Activated B cell treated with CpG ODN at 0.5 μM for 24 hours (primary cell): ENCODE results near the gene TUBA1C. TPM values are rescaled to one million over a fixed set of nuclear protein-coding genes. Genes with fewer than 3 reads are reported as not detected.
"Not testable (repeated sequence)": the region's sequence is repeated elsewhere in the genome, so short reads cannot be mapped to it uniquely, and the experiment has no call there.

ENCODE experiments used
- ATAC-seq: fragments of 200-7000 bp; cut with Tn5 transposase; one replicate; pipeline ENCODE4 v1.10.0; 2021; ENCODE audit warnings: low read depth, mild to moderate bottlenecking, moderate library complexity
- CTCF ChIA-PET: fragments of 350-600 bp; sonication (Branson Sonifier 250); formaldehyde crosslinking; loops from one replicate; lab custom pipeline; 2021; ENCODE audit warnings: antibody characterized with exemption; lab: Charles Lee
- POLR2A ChIA-PET: fragments of 350-600 bp; sonication (Branson Sonifier 250); formaldehyde crosslinking; loops from one replicate; lab custom pipeline; 2021; ENCODE audit warnings: antibody characterized with exemption; lab: Charles Lee
- DNase-seq: peaks from one replicate; pipeline ENCODE4 v3.0.0; 2022
- H3K27ac Mint-ChIP-seq: one replicate; pipeline ENCODE4 v1.8.0; 2020; ENCODE audit warnings: mixed read lengths
- H3K27me3 Mint-ChIP-seq: one replicate; pipeline ENCODE4 v1.8.0; 2021; ENCODE audit warnings: mixed read lengths
- H3K36me3 Mint-ChIP-seq: one replicate; pipeline ENCODE4 v1.8.0; 2021; ENCODE audit warnings: low read depth, mixed read lengths
- H3K4me1 Mint-ChIP-seq: one replicate; pipeline ENCODE4 v1.8.0; 2021; ENCODE audit warnings: mixed read lengths
- H3K4me3 Mint-ChIP-seq: one replicate; pipeline ENCODE4 v1.8.0; 2020; ENCODE audit warnings: mild to moderate bottlenecking, mixed read lengths
- H3K9me3 Mint-ChIP-seq: one replicate; pipeline ENCODE4 v1.8.0; 2020; ENCODE audit warnings: mixed read lengths
- CTCF ChIP-seq: fragments of 200-600 bp; IDR thresholded peaks from one replicate; pipeline ENCODE4 v1.8.0; 2022; ENCODE audit warnings: antibody characterized with exemption, mild to moderate bottlenecking
- intact Hi-C: fragments of 100-400 bp; cut with micrococcal nuclease; formaldehyde crosslinking; loops from one replicate; pipeline ENCODE4 v1.15.1; 2024
- total RNA-seq: library from RNA; stranded (reverse); gene quantifications from 2 replicates; pipeline ENCODE4 v1.2.3, GENCODE V29; 2022

The TUBA1C gene
- total RNA-seq, 1 donor from 2014 or later: 142 TPM

DNA sequence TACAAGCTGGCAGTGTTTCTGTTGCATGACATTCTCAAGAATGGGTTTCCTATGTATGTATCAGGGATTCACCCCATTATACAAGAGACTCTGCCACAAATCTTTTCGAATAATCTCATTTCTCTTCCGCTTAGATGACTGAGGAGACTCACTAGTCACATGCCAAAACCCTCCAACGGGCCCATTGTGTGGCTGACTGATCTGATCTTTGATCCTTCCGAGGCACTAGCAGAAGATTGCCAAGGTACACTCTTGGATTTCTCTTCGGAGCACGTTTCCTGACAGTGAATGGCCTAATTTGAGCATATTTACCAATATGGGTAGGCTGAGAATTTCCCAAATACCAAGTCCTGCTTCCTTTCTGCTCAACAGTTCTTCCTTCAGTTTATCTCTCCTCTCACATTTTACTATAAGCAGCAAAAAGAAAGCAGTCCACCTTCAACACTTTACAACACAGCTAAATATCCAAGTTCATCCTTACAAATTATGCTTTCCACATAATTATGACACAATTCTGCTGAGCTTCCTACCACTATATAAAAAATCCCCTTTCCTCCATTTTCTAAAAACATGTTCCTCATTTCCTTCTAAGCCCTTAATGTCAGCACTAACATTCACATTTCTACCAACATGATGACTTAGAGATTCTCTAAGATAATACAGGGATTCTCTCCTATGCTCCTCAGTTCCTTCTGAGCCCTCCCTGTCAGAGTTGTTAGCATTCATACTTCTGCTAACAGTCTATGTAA, 41.1 kb downstream of the TUBA1C start:
- no peak for ATAC-seq
- Mint-ChIP-seq H3K9me3 (no peaks in the 10 kb centered on the region), H3K4me1 (no peaks in the 10 kb centered on the region), H3K27ac (no peak overlapping the region), H3K36me3 (no peaks in the 10 kb centered on the region), H3K4me3 (no peak overlapping the region), H3K27me3 (peaks cover 37% of the 10 kb centered on the region)
- ChIA-PET POLR2A (no interaction called here), CTCF (no interaction called here)
- TF ChIP-seq CTCF: no peak
- no peak for DNase-seq
- intact Hi-C loops: no loop called here

DNA sequence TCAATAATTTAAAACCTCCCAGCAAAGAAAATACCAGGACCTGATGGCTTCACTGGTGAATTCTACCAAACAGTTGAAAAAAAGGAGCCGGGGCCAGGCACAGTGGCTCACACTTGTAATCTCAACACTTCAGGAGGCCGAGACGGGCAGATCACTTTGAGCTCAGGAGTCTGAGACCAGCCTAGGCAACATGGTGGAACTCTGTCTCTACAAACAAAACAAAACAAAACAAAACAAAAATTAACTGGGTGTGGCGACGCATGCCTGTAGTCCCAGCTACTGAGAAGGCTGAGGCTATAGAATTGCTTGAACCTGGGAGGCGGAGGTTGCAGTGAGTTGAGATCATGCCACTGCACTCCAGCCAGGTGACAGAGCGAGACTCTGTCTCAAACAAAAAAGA, 44.5 kb downstream of the TUBA1C start:
- CTCF ChIA-PET: no interaction called here
- H3K36me3 Mint-ChIP-seq: no peaks in the 10 kb centered on the region

DNA sequence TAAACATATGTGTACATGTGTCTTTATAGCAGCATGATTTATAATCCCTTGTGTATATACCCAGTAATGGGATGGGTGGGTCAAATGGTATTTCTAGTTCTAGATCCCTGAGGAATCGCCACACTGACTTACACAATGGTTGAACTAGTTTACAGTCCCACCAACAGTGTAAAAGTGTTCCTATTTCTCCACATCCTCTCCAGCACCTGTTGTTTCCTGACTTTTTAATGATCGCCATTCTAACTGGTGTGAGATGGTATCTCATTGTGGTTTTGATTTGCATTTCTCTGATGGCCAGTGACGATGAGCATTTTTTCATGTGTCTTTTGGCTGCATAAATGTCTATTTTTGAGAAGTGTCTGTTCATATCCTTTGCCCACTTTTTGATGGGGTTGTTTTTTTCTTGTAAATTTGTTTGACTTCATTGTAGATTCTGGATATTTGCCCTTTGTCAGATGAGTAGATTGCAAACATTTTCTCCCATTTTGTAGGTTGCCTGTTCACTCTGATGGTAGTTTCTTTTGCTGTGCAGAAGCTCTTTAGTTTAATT, 45.6 kb downstream of the TUBA1C start:
- CTCF ChIA-PET, H3K4me1 Mint-ChIP-seq, ATAC-seq, intact Hi-C loops, POLR2A ChIA-PET, H3K36me3 Mint-ChIP-seq, DNase-seq, H3K27ac Mint-ChIP-seq, H3K4me3 Mint-ChIP-seq, H3K9me3 Mint-ChIP-seq: not testable (repeated sequence)
- H3K27me3 Mint-ChIP-seq: peaks cover 28% of the 10 kb centered on the region

More for the DNA sequence above, 44.5 kb downstream of the TUBA1C start:
- POLR2A ChIA-PET: no interaction called here
- H3K4me1 Mint-ChIP-seq: no peaks in the 10 kb centered on the region
- DNase-seq: no peak
- no peak overlapping the region for H3K4me3 Mint-ChIP-seq
- H3K27me3 Mint-ChIP-seq: peaks cover 26% of the 10 kb centered on the region
- no peak for ATAC-seq
- H3K27ac Mint-ChIP-seq: no peak overlapping the region
- intact Hi-C loops: no loop called here
- H3K9me3 Mint-ChIP-seq: no peaks in the 10 kb centered on the region
- TF ChIP-seq CTCF: no peak

DNA sequence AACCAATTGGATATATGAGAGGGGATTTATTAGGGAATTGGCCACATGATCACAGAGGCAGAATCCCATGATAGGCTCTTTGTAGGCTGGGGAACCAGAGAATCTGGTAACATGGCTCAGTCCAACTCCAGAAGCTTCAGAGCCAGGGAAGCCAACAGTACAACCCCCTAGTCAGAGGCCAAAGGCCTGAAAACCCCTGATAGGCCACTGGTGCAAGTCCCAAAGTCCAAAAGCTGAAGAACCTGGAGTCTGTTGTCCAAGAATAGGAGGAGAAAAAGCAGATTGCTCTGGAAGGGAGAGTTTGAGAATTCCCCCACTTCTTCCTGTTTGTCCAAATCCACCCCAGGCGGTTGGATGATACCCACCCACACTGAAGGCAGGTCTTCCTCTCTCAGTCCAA, 49.9 kb downstream of the TUBA1C start:
- ATAC-seq (no peak), DNase-seq (no peak)
- no peak overlapping the region for H3K4me3 Mint-ChIP-seq
- CTCF ChIA-PET: no interaction called here
- peaks cover 9% of the 10 kb centered on the region for H3K27me3 Mint-ChIP-seq
- H3K27ac Mint-ChIP-seq: no peak overlapping the region
- POLR2A ChIA-PET: no interaction called here
- H3K4me1 Mint-ChIP-seq: no peaks in the 10 kb centered on the region
- TF ChIP-seq CTCF: no peak
- H3K9me3 Mint-ChIP-seq: no peaks in the 10 kb centered on the region
- no peaks in the 10 kb centered on the region for H3K36me3 Mint-ChIP-seq
- intact Hi-C loops: no loop called here

DNA sequence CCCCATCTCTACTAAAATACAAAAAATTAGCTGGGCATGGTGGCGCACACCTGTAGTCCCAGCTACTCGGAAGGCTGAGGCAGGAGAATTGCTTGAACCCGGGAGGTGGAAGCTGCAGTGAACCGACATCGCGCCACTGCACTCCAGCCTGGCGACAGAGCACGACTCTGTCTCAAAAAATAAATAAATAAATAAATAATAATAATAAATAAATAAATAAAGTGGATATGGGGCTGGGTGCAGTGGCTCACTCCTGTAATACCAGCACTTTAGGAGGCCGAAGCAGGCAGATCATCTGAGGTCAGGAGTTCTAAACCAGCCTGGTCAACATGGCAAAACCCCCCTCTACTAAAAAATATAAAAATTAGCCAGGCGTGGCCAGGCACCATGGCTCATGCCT, 52.2 kb downstream of the TUBA1C start:
- H3K27ac Mint-ChIP-seq, H3K4me3 Mint-ChIP-seq, DNase-seq, intact Hi-C loops, H3K9me3 Mint-ChIP-seq, H3K4me1 Mint-ChIP-seq, H3K36me3 Mint-ChIP-seq, CTCF ChIA-PET, H3K27me3 Mint-ChIP-seq, ATAC-seq, POLR2A ChIA-PET: not testable (repeated sequence)

GRCh38 chr12:49320411-49321103, 55.7 kb downstream of the TUBA1C start:
- CTCF ChIA-PET: interaction anchor here (0.7 kb wide), 1 partner anchor 289 kb away, joined by 3 read pairs; no protein-coding TSS in a partner anchor
- H3K27me3 Mint-ChIP-seq, ATAC-seq, H3K27ac Mint-ChIP-seq, POLR2A ChIA-PET, H3K4me3 Mint-ChIP-seq, intact Hi-C loops, H3K9me3 Mint-ChIP-seq, DNase-seq, H3K36me3 Mint-ChIP-seq: not testable (repeated sequence)
- peaks cover 18% of the 10 kb centered on the region for H3K4me1 Mint-ChIP-seq
